ENCODE data around the gene ALPL.

The ALPL gene

GRCh38 chr1:21584096-21584495, 74.9 kb downstream of the ALPL start:
- DNase-seq: no peak

DNA sequence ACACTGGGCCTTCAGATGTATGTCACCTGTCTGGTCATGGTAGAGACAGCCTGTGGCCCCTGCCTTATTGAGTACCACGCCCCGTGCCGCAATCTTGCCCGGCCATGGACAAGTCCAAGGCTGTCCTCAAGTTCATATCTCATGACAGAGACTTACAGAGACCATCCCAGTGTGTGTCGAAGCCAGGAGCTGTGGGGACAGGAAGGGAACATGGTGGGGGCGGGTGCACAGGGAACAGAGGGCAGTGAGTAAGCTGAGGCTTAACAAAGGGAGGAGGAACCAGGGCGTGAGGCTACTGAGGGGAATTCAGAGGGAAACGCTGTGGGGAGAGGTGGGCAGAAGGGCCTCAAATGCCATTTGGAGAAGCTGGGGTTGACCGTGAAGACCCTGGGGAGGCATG, 75.8 kb downstream of the ALPL start:
- no peak for DNase-seq

- DNase-seq: no peak
Measured at GRCh38 chr1:21586222-21586621, 77.0 kb downstream of the ALPL start.

- DNase-seq: peak; percentile 69
Measured at GRCh38 chr1:21586846-21587601, 77.8 kb downstream of the ALPL start.

DNA sequence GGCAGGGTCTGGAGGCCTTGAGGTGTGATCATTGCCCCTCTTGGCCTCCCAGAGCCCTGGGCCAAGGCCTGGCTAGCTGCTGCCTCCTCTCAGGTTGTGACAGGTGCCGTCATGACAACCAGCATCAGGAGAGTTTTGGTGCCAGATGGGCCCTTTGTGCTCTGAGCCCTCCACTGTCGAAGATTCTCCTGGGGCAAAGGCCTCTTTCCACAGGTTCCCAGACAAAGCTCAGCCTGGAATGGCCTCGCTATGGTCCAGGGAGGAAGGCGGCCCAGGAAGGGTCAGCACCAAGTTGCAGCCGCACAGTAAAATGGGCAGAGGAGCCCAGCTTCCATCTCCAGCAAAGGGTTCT, 78.4 kb downstream of the ALPL start:
- no peak for DNase-seq

DNA sequence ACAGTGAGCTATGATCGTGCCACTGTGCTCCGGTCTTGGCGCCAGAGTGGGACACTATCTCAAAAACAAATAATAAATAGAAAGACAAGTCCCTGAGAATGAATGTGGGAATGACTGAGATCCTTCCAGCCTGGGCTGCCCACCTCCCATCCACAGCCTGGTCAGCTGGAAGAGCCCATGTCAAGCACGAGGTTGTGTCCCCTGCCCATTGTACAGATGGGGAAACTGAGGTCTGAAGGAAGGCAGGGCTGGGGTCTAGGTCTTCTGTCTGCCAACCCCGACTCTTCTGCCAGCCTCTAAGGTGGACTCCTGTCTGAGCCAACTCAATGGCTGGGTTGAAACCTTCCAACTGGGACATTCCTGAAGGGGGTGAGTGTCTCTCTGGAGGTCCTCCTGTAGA, 80.4 kb downstream of the ALPL start:
- DNase-seq: no peak

DNA sequence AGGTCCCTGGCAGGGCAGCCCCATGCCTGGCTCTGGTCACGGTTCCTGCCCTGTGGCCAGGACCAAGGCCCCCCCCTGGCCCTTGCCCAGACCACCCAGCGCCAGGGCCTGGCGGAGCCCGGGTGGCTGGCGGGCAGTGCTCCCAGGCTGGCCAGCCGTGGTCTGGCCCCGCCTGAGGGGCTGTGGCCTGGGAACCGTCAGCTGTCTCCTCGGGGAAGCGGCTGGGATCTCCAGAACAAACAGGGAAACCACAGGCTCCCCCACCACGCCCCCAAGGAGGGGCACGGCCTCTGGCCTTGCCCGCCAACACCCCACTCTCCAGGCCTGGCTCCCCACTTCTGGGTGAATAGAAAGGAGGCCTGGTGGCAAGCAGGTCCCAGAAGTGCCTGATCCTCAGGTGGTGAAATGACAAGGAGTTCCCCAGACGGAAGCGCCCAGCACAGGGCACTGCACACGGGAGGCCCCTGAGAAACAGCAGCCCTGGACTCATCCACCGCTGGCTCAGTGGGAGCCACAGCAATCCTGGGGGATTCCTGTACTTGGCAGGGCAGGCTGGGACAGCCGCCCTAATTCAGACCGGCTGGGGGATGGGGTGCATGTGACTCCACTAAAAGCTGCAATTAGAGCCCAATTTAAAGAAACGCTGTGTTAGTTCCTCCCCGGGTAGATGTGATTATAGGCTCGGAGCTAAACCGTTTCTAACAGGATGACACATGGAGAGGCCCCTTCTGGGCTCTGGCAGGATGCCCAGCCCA, 81.1 kb downstream of the ALPL start:
- no peak for DNase-seq

DNA sequence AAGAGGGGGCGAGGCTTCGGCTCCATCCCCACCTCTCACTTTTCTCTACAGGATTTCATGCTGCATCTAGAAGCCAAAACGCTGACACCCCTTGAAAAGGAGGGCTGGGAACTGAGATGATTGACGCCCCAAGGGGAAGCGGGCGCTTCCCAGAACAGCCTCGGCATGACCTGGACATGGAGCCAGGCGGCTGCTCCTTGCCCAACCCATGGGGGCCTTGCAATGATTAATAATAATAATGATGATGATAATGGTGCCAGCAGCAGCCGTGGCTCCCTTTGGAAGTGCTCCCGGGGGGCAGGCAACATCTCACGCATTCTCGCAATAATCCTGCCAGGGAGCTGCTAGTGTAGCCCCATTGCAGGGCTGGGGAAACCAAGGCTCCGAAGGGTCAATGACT, 81.7 kb downstream of the ALPL start:
- no peak for DNase-seq

- no peak for DNase-seq
Measured at GRCh38 chr1:21592086-21592865, 83.1 kb downstream of the ALPL start.

GRCh38 chr1:21593231-21593630, 84.0 kb downstream of the ALPL start:
- no peak for DNase-seq

DNA sequence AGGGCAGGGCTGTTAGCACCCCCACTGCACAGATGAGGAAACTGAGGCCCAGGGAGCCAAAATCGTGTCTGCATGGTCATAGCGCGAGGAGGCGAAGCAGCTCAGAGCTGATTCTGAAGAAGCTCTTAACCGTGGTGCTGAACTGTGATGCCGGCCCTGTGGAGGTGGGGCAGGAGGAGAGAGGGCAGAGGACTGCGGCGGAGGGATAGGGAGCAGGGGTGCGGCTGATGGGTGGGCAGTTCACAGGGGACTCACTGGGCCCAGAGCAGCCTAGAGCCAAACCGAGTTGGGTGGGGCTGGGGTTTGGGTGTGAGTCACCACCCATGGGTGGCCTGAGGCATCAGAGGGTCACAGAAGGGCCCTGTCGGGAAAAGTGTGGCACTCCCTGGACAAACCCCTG, 85.3 kb downstream of the ALPL start:
- DNase-seq: no peak

GRCh38 chr1:21594935-21595897, 86.0 kb downstream of the ALPL start:
- DNase-seq: peak; percentile 71

- no peak for DNase-seq
Measured at GRCh38 chr1:21596174-21596573, 87.0 kb downstream of the ALPL start.

DNA sequence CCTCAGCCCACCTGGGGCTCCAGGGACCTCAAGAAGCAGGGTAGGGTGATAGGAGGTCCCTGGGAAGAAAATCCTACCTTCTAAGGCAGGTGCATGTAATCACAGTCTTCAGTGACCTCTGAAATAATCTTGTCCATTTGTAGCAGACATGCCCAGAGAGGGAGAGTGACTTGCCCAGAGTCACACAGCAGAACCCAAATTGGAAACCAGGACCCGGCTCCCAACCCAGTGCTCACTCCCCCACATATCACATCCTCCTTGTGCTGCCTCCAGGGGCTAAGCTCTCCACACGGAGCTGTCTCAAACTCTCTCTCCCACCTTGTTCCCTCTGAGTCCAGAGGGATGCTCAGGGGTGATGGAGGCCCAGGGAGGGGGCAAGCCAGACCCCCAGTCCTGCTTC, 87.4 kb downstream of the ALPL start:
- no peak for DNase-seq

GRCh38 chr1:21597753-21598152, 88.5 kb downstream of the ALPL start:
- no peak for DNase-seq

DNA sequence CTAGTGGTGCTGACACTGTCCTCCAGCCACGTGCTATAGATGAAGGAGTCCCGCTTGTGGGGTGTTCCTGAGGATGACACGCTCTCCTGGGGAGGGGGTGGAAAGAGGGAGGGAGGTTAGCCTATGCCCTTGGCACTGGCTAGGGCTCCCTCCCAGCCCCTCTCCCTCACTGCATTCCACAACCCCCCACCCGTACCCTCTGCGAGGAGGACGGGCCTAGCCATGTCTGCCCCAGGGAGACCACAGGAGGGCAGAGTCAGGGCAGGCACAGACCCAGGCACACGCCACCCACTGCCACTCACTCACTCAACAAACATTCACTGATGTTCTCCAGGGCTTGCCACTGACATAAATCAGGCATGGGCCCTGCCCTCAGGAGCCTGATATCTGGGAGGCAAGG, 89.2 kb downstream of the ALPL start:
- no peak for DNase-seq

DNA sequence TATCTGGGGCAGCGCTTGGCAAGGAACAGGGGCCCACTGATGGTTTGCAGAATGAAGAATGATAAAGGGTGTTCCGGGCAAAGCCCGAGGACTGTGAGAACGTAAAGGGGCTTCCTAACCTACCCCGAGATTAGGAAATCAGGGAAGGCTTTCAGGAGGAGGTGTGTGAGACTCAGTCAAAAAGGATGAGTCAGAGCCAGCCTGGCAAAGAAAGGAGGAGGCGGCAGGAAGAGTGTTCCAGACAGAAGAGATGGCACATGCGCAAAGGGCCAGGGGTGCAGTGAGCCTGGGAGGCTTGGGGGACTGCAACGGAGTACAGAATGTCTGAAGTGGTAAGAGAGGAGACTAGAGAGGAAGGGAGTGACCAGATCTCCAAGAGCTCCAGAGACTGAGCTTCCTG, 89.7 kb downstream of the ALPL start:
- DNase-seq: no peak

- no peak for DNase-seq
Measured at GRCh38 chr1:21599402-21599801, 90.2 kb downstream of the ALPL start.

- no peak for DNase-seq
Measured at GRCh38 chr1:21601278-21602048, 92.2 kb downstream of the ALPL start.

GRCh38 chr1:21603177-21604138, 94.2 kb downstream of the ALPL start:
- no peak for DNase-seq

Measured in right forelimb (tissue), 1 donor.